Thymus (tissue), 11 donors: ENCODE data around the gene UPF2. TPM values are rescaled to one million over a fixed set of nuclear protein-coding genes. Genes with fewer than 3 reads are reported as not detected.

Source experiments
- DNase-seq, 9 donors: peaks; one replicate each; pipeline ENCODE4 v3.0.0-alpha.2; 2013; ENCODE audit warnings: low spot score in 9 of 9, low read depth in 6 of 9, missing footprints in 1 of 9
- H3K27ac ChIP-seq, 2 donors: one replicate each; pipeline ENCODE4 v1.5.1; 2013; ENCODE audit warnings: control low read depth in 1 of 2, low read depth in 1 of 2, low read length in 1 of 2, mild to moderate bottlenecking in 1 of 2, moderate library complexity in 1 of 2
- H3K27me3 ChIP-seq, 2 donors: one replicate each; pipeline ENCODE4 v1.5.1; 2013; ENCODE audit warnings: low read length in 1 of 2; ENCODE audit not compliant: control insufficient read depth in 2 of 2, insufficient read depth in 1 of 2
- H3K36me3 ChIP-seq, 2 donors: one replicate each; pipeline ENCODE4 v1.5.1; 2013; ENCODE audit warnings: low read length in 1 of 2, mild to moderate bottlenecking in 1 of 2, moderate library complexity in 1 of 2; ENCODE audit not compliant: control insufficient read depth in 2 of 2, insufficient read depth in 2 of 2
- H3K4me1 ChIP-seq, 2 donors: one replicate each; pipeline ENCODE4 v1.5.1; 2013; ENCODE audit warnings: low read length in 2 of 2; ENCODE audit not compliant: control insufficient read depth in 2 of 2, insufficient read depth in 2 of 2
- H3K4me3 ChIP-seq, 2 donors: one replicate each; pipeline ENCODE4 v1.5.1; 2013; ENCODE audit warnings: low read length in 2 of 2, control low read depth in 1 of 2, mild to moderate bottlenecking in 1 of 2
- H3K9me3 ChIP-seq, 2 donors: one replicate each; pipeline ENCODE4 v1.5.1; 2013; ENCODE audit warnings: low read length in 1 of 2, mild to moderate bottlenecking in 1 of 2; ENCODE audit not compliant: control insufficient read depth in 2 of 2, insufficient read depth in 1 of 2
- WGBS: extraction: QIAGEN DNeasy Blood & Tissue Kit; methylation state at CpG from one replicate; pipeline ENCODE4 v1.1.7; 2013; 5-methylcytosine and 5-hydroxymethylcytosine counted together
- polyA plus RNA-seq: library from polyadenylated mRNA; stranded (reverse); fragments of 200-250 nt; gene quantifications from one replicate; pipeline ENCODE4 v1.2.3, GENCODE V29; 2013
- total RNA-seq: library from RNA; stranded (reverse); fragments of 120-200 nt; gene quantifications from one replicate; pipeline ENCODE4 v1.2.4, GENCODE V29; 2013
- donor health status: healthy.

Gene UPF2
- total and polyA plus RNA-seq, 2 donors: 13.7 to 22.7 TPM

- DNase-seq: no peak
- Histone ChIP-seq H3K27ac (no peak overlapping the region), H3K9me3 (no peaks in the 10 kb centered on the region), H3K27me3 (no peaks in the 10 kb centered on the region), H3K36me3 (peaks cover 66 to 74% of the 10 kb centered on the region in 2 donors), H3K4me3 (no peak overlapping the region), H3K4me1 (no peaks in the 10 kb centered on the region)
- 96% methylated on average over 8 of the region's 8 CpGs for WGBS
These were observed 112.2 kb downstream of the UPF2 start for GRCh38 chr10:11930312-11930978.

- no peaks in the 10 kb centered on the region for H3K27me3 ChIP-seq
- WGBS: 98% methylated on average over 3 of the region's 3 CpGs
- H3K4me3 ChIP-seq: no peak overlapping the region
- H3K4me1 ChIP-seq: no peaks in the 10 kb centered on the region
- no peaks in the 10 kb centered on the region for H3K9me3 ChIP-seq
- peaks cover 57 to 63% of the 10 kb centered on the region in 2 donors for H3K36me3 ChIP-seq
- no peak for DNase-seq
- no peak overlapping the region for H3K27ac ChIP-seq
These were observed 114.9 kb downstream of the UPF2 start for GRCh38 chr10:11927746-11928145.

- H3K36me3 ChIP-seq: peaks cover 33 to 61% of the 10 kb centered on the region in 2 donors
- no peaks in the 10 kb centered on the region for H3K9me3 ChIP-seq
- WGBS: 43% methylated on average over 11 of the region's 11 CpGs
- H3K4me3 ChIP-seq: no peak overlapping the region
- peak in 2 of 9 donors; percentile 9 to 30 for DNase-seq
- no peak overlapping the region for H3K27ac ChIP-seq
- no peaks in the 10 kb centered on the region for H3K27me3 ChIP-seq
- no peaks in the 10 kb centered on the region for H3K4me1 ChIP-seq
These were observed 120.7 kb downstream of the UPF2 start for GRCh38 chr10:11921800-11922392.

GRCh38 chr10:11919271-11919670 is 123.3 kb downstream of the UPF2 start:
- H3K36me3 ChIP-seq: peaks cover 17 to 45% of the 10 kb centered on the region in 2 donors
- WGBS: 96% methylated on average over 7 of the region's 7 CpGs
- DNase-seq: no peak
- no peaks in the 10 kb centered on the region for H3K27me3 ChIP-seq
- no peaks in the 10 kb centered on the region for H3K4me1 ChIP-seq
- H3K4me3 ChIP-seq: no peak overlapping the region
- no peak overlapping the region for H3K27ac ChIP-seq
- H3K9me3 ChIP-seq: no peaks in the 10 kb centered on the region

- 96% methylated on average over 8 of the region's 8 CpGs for WGBS
- Histone ChIP-seq H3K4me1 (no peaks in the 10 kb centered on the region), H3K9me3 (no peaks in the 10 kb centered on the region)
These were observed 124.2 kb downstream of the UPF2 start for GRCh38 chr10:11918384-11918783.

GRCh38 chr10:11913079-11913641 is 129.4 kb downstream of the UPF2 start:
- WGBS: 92% methylated on average over 11 of the region's 11 CpGs
- H3K27me3 ChIP-seq: no peaks in the 10 kb centered on the region
- no peak overlapping the region for H3K27ac ChIP-seq
- no peaks in the 10 kb centered on the region for H3K36me3 ChIP-seq
- H3K4me3 ChIP-seq: no peak overlapping the region
- H3K9me3 ChIP-seq: no peaks in the 10 kb centered on the region
- no peak for DNase-seq
- H3K4me1 ChIP-seq: no peaks in the 10 kb centered on the region

More at GRCh38 chr10:11918384-11918783, 124.2 kb downstream of the UPF2 start:
- Histone ChIP-seq H3K27ac (no peak overlapping the region), H3K4me3 (no peak overlapping the region), H3K27me3 (no peaks in the 10 kb centered on the region), H3K36me3 (peaks cover 17 to 45% of the 10 kb centered on the region in 2 donors)
- no peak for DNase-seq

- WGBS: 85% methylated on average over 10 of the region's 10 CpGs
- H3K27ac ChIP-seq: no peak overlapping the region
- H3K9me3 ChIP-seq: no peaks in the 10 kb centered on the region
- H3K4me3 ChIP-seq: no peak overlapping the region
- H3K36me3 ChIP-seq: no peaks in the 10 kb centered on the region
- H3K4me1 ChIP-seq: no peaks in the 10 kb centered on the region
- no peaks in the 10 kb centered on the region for H3K27me3 ChIP-seq
- DNase-seq: no peak
These were observed 132.5 kb downstream of the UPF2 start for GRCh38 chr10:11910102-11910501.

- H3K4me1 ChIP-seq: no peaks in the 10 kb centered on the region
- no peaks in the 10 kb centered on the region for H3K9me3 ChIP-seq
- H3K27me3 ChIP-seq: no peaks in the 10 kb centered on the region
- no peak overlapping the region for H3K27ac ChIP-seq
- no peak overlapping the region for H3K4me3 ChIP-seq
- no peak for DNase-seq
- no peaks in the 10 kb centered on the region for H3K36me3 ChIP-seq
- WGBS: 97% methylated on average over 10 of the region's 10 CpGs
These were observed 133.0 kb downstream of the UPF2 start for GRCh38 chr10:11909618-11910017.

GRCh38 chr10:11908991-11909390 is 133.6 kb downstream of the UPF2 start:
- Histone ChIP-seq H3K27me3 (no peaks in the 10 kb centered on the region), H3K36me3 (no peaks in the 10 kb centered on the region), H3K27ac (no peak overlapping the region), H3K4me1 (no peaks in the 10 kb centered on the region), H3K9me3 (no peaks in the 10 kb centered on the region), H3K4me3 (no peak overlapping the region)
- WGBS: 97% methylated on average over 11 of the region's 11 CpGs
- DNase-seq: no peak
